Activated naive CD4-positive, alpha-beta T cell (primary cell): ENCODE measurements around the gene RBM15.

Experiments
- DNase-seq, 4 experiments: peaks; one replicate each; lab custom pipeline; 2025; lab: John Stamatoyannopoulos, UW

Gene RBM15

GRCh38 chr1:110319332-110320167 lies 19.6 kb upstream of the RBM15 start:
- no peak for DNase-seq

DNA sequence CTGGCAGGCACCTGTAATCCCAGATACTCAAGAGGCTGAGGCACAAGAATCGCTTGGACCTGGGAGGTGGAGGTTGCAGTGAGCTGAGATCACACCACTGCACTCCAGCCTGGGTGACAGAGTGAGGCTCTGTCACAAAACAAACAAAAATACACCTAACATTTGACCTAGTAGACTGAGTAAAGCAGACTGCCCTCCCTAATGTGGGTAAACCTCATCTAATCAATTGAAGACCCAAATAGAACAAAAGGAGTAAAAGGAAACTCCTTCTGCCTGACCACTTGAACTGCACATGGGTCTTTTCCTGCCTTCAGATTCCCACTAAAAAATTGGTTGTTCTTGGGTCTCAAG lies 19.0 kb upstream of the RBM15 start:
- no peak for DNase-seq

DNA sequence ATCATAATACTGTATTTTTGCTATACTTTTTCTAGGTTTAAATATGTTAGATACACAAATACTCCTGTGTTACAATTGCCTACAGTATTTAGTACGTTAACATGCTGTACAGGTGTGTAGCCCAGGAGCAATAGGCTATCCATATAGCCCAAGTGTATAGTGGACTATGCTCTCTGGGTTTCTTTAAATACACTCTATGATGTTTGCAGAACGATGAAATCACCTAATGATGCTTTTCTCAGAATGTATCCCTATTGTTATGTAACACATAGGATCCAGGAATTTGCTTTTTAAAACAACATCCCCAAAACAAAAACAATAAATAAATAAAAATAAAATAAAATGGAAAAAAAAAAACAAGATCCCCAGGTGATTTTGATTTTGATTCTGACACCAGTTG lies 18.1 kb upstream of the RBM15 start:
- DNase-seq, result no peak

- no peak for DNase-seq
These were observed 17.3 kb upstream of the RBM15 start for GRCh38 chr1:110321846-110322245.

- DNase-seq, result no peak
These were observed 14.5 kb upstream of the RBM15 start for GRCh38 chr1:110324667-110325066.

GRCh38 chr1:110326826-110327225 lies 12.4 kb upstream of the RBM15 start:
- DNase-seq, result no peak

GRCh38 chr1:110328274-110328673 lies 10.9 kb upstream of the RBM15 start:
- no peak for DNase-seq

- no peak for DNase-seq
These were observed 10.5 kb upstream of the RBM15 start for GRCh38 chr1:110328700-110329099.

DNA sequence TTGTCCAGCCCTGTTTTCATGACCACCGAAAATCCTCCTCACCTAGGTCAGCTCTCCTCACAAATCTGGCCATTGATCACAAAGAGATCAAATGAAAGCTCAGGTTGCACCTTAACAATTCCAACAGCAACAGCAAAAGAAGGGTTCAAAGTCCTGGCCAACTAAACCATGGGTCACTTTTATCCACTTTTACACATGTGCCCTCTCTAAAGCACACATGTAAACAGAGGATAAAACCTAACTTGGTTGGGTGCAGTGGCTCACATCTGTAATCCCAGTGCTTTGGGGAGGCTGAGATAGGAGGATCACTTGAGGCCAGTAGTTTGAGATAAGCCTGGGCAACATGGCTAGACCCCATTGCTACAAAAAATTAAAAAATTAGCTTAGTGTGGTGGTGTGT lies 3.9 kb upstream of the RBM15 start:
- DNase-seq, result no peak

DNA sequence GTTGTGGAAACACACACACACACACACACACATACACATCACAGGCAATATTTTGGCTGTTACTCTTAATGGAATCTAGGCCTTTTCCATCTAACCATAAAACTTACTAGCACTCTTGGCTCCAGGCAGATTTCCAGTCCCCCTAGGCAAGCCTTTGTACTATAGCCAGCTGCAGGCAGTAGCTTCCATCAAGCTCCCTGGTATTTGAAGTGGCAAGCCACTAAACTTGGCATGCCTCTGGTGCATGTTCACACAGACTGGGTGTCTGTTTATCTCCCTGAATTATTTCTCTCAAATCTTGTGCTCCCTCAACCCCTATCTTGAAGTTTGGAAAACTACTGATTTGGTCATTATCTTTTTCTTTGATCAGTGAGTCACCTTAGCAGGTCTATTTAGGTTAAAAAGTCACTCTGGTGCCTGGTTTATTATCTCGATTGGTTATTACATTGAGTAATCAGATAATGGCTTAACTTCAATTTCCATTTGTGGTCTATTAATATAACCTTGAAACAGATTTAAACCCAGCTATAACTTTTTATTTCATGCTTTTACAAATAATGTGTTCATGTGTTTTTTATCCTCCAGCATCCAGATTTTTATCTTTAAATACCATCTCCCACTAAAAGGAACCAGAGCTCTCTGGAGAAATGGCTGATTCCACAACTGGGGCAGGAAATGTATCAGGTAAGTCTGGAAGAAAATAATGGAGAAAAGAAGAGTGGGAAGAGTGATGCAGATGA lies 2.7 kb upstream of the RBM15 start:
- no peak for DNase-seq

- peak in 3 of 4 experiments; percentile 10 to 22 (median 14) for DNase-seq
These were observed 1.4 kb upstream of the RBM15 start for GRCh38 chr1:110337704-110338308.

DNA sequence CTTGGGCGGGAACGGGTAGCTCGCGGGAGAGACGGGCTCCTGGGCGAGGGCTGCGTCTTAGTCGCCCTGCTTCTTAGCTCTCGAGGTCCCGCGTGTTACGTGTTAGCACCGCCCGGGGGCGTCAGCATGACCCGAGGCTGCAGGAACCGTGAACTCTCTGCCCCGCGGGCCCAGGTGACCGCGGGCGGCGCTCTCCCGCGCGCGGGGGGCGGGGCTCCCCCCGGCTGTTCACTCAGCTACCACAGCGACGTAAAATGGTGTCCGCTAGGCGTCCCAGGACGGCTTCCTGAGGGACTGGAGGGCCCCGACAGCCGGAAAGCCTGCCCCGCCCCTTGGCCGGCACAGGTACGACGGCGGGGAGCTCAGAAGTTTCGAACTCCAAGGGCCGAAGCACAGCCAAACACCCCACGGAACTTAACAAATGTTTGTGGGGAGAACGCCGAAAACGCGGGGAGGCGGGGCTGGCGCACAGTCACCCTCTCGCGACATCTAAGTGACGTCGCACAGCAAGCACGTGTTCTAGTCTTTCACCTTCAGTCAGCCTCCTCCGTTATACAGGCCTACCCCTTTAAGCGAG lies 780 bp upstream of the RBM15 start:
- peak; percentile 81 to 94 (median 94) for DNase-seq

DNA sequence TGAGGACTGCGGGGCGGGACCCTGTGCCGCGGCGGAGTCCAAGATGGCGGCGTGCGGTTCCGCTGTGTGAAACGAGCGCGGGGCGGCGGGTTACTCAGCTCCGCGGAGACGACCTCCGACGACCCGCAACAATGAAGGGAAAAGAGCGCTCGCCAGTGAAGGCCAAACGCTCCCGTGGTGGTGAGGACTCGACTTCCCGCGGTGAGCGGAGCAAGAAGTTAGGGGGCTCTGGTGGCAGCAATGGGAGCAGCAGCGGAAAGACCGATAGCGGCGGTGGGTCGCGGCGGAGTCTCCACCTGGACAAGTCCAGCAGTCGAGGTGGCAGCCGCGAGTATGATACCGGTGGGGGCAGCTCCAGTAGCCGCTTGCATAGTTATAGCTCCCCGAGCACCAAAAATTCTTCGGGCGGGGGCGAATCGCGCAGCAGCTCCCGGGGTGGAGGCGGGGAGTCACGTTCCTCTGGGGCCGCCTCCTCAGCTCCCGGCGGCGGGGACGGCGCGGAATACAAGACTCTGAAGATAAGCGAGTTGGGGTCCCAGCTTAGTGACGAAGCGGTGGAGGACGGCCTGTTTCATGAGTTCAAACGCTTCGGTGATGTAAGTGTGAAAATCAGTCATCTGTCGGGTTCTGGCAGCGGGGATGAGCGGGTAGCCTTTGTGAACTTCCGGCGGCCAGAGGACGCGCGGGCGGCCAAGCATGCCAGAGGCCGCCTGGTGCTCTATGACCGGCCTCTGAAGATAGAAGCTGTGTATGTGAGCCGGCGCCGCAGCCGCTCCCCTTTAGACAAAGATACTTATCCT lies 430 bp downstream of the RBM15 start:
- peak in 3 of 4 experiments; percentile 45 to 63 (median 55) for DNase-seq

- no peak for DNase-seq
These were observed 961 bp downstream of the RBM15 start for GRCh38 chr1:110340207-110340468.

- DNase-seq, result no peak
These were observed 2.1 kb downstream of the RBM15 start for GRCh38 chr1:110341146-110341871.

GRCh38 chr1:110341872-110342331 lies 2.7 kb downstream of the RBM15 start:
- DNase-seq, result no peak

GRCh38 chr1:110343249-110343648 lies 4.1 kb downstream of the RBM15 start:
- no peak for DNase-seq

DNA sequence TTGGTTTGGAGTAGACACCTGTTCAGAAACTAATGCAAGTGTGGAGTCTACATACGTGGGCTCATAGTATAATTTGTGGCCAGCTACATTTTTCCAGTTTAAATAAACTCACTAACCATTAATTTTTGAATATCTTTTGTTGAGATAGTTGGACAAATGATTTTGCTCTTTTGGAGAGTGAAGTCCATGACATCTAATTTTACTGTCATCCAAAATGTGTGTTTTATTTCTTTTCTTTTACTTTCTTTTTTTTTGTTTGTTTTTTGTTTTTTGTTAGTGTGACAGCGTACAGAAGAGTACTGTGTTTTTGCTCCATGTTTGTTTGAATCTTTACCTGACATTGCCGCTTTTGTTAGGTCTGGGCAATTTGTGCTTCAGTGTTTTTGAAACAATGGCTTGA lies 5.0 kb downstream of the RBM15 start:
- no peak for DNase-seq

DNA sequence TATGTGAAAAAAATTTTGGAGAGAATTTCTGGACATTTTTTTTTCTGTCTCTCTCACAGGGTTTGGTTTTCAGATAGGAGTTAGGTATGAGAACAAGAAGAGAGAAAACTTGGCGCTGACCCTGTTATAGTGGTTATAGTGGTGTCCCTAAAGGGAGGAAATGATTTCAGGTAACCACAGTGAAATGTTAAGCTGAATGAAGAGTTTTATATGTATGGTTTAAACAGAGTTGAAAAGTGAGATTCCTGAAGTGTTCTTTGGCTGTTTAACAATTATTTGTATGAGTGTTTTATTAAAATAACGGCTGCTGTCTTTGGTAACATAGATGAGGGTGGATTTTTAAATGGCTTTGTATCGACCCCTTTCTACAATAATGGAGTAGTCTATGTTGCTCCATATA lies 6.3 kb downstream of the RBM15 start:
- DNase-seq, result no peak

- DNase-seq, result no peak
These were observed 7.5 kb downstream of the RBM15 start for GRCh38 chr1:110346690-110347089.

DNA sequence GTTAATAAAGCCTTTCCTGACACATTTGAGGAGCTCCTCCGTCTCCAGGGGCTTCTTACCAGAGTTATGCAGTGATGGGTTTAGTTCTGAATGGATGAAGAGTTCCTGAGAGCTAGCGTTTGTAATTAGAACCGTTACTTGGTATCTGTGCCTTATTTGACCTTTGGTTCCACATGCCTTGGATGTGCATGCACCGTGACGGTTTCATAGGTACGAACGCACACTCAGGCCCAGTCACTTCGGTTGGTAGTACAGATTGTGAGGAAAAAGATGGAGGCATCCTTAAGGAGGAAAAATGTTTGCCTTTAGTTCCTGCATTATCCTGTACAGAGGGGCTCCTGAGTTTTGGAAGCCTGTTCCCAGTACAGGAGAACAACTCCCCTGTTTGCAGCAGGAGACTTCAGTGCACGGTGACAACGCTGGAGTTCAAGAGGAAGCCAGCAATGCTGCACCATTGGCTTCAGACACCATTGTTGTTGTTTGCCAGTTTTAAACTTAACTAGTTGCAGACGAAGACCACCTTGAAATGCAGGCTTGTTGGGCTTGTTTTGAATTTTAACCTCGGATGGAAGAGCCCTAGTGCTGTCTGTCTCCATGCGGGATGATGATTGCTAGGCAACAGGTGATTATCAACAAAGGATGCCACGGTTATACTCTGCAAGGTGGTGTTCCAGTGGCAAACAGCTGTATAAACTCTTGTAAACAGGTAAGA lies 8.2 kb downstream of the RBM15 start:
- no peak for DNase-seq
